Liver (tissue), 9 donors: ENCODE data around the gene B2M. TPM values are rescaled to one million over a fixed set of nuclear protein-coding genes. Genes with fewer than 3 reads are reported as not detected.

Experiments used
- DNase-seq: peaks from one replicate; pipeline ENCODE4 v3.0.0-alpha.2; 2017; ENCODE audit warnings: low spot score
- H3K27ac ChIP-seq, 2 donors: one replicate each; pipeline ENCODE4 v1.7.0; 2013; ENCODE audit warnings: inconsistent platforms in 2 of 2, low read length in 2 of 2, control low read depth in 1 of 2, low read depth in 1 of 2, mild to moderate bottlenecking in 1 of 2
- H3K27me3 ChIP-seq, 4 donors: one replicate each; pipeline versions ENCODE4 v1.6.1 to v1.7.0; 2013; ENCODE audit warnings: low read length in 3 of 4, inconsistent platforms in 1 of 4, mild to moderate bottlenecking in 1 of 4, moderate library complexity in 1 of 4; ENCODE audit not compliant: control insufficient read depth in 4 of 4, insufficient read depth in 4 of 4
- H3K36me3 ChIP-seq, 4 donors: one replicate each; pipeline versions ENCODE4 v1.6.1 to v1.7.0; 2013; ENCODE audit warnings: low read length in 3 of 4, mild to moderate bottlenecking in 3 of 4, low read depth in 1 of 4, moderate library complexity in 1 of 4; ENCODE audit not compliant: control insufficient read depth in 4 of 4, insufficient read depth in 3 of 4
- H3K4me1 ChIP-seq, 4 donors: one replicate each; pipeline versions ENCODE4 v1.6.1 to v1.7.0; 2013; ENCODE audit warnings: low read length in 3 of 4, mild to moderate bottlenecking in 3 of 4, moderate library complexity in 1 of 4; ENCODE audit not compliant: control insufficient read depth in 4 of 4, insufficient read depth in 4 of 4
- H3K4me3 ChIP-seq, 3 donors: one replicate each; pipeline versions ENCODE4 v1.6.1 to v1.7.0; 2013; ENCODE audit warnings: low read length in 3 of 3, control low read depth in 1 of 3, low read depth in 1 of 3, mild to moderate bottlenecking in 1 of 3
- H3K9ac ChIP-seq, 2 donors: one replicate each; pipeline ENCODE4 v1.7.0; 2013; ENCODE audit warnings: low read length in 2 of 2, mild to moderate bottlenecking in 2 of 2, moderate library complexity in 2 of 2, control low read depth in 1 of 2, low read depth in 1 of 2
- H3K9me3 ChIP-seq, 4 donors: one replicate each; pipeline versions ENCODE4 v1.6.1 to v1.7.0; 2013; ENCODE audit warnings: low read length in 3 of 4; ENCODE audit not compliant: control insufficient read depth in 4 of 4
- CTCF ChIP-seq: fragments of 150-350 bp; IDR thresholded peaks from 2 replicates; pipeline ENCODE4 v1.5.1; 2017; ENCODE audit warnings: improper control_type of control experiment, low read depth, low read length; ENCODE audit not compliant: missing input control
- EGR1 ChIP-seq, 2 donors: IDR thresholded peaks; 2 replicates each; pipeline ENCODE4 v1.6.1; 2016 to 2018; ENCODE audit warnings: antibody characterized with exemption in 2 of 2, low read depth in 2 of 2
- FOXA2 ChIP-seq: IDR thresholded peaks from 2 replicates; pipeline ENCODE4 v1.6.1; 2016; ENCODE audit warnings: antibody characterized with exemption
- GABPA ChIP-seq, 2 donors: IDR thresholded peaks in 1 of 2; conservative IDR thresholded peaks in 1 of 2; 2 replicates each; pipeline ENCODE4 v1.6.1; 2016; ENCODE audit warnings: antibody characterized with exemption in 2 of 2, mild to moderate bottlenecking in 1 of 2, moderate library complexity in 1 of 2
- HNF4A ChIP-seq, 2 donors: conservative IDR thresholded peaks; 2 replicates each; pipeline ENCODE4 v1.6.1; 2016; ENCODE audit warnings: antibody characterized with exemption in 2 of 2, mild to moderate bottlenecking in 2 of 2
- JUND ChIP-seq, 2 donors: IDR thresholded peaks; 2 replicates each; pipeline ENCODE4 v1.6.1; 2016; ENCODE audit warnings: antibody characterized with exemption in 2 of 2
- NR2F2 ChIP-seq: IDR thresholded peaks from 2 replicates; pipeline ENCODE4 v1.6.1; 2016; ENCODE audit warnings: antibody characterized with exemption
- REST ChIP-seq: IDR thresholded peaks from 2 replicates; pipeline ENCODE4 v1.6.1; 2016; ENCODE audit warnings: antibody characterized with exemption, mild to moderate bottlenecking
- RXRA ChIP-seq, 2 donors: IDR thresholded peaks; 2 replicates each; pipeline ENCODE4 v1.6.1; 2017 to 2018; ENCODE audit warnings: antibody characterized with exemption in 2 of 2, mild to moderate bottlenecking in 1 of 2
- SP1 ChIP-seq: IDR thresholded peaks from 2 replicates; pipeline ENCODE4 v1.6.1; 2018; ENCODE audit warnings: antibody characterized with exemption, mild to moderate bottlenecking
- TAF1 ChIP-seq: conservative IDR thresholded peaks from 2 replicates; pipeline ENCODE4 v1.6.1; 2016; ENCODE audit warnings: antibody characterized with exemption, mild to moderate bottlenecking
- YY1 ChIP-seq: IDR thresholded peaks from 2 replicates; pipeline ENCODE4 v1.6.1; 2016; ENCODE audit warnings: antibody characterized with exemption, mild to moderate bottlenecking
- WGBS: extraction: QIAGEN DNeasy Blood & Tissue Kit; methylation state at CpG from one replicate; pipeline ENCODE4 v1.1.7; 2013; 5-methylcytosine and 5-hydroxymethylcytosine counted together
- polyA plus RNA-seq, 2 donors: library from polyadenylated mRNA; stranded (reverse) in 1 of 2; unstranded in 1 of 2; fragments of 200-250 nt in 1 of 2; fragments of >200 nt in 1 of 2; fragmentation: Nextera tagmentation in 1 of 2; extraction: Ambion mirVana in 1 of 2; gene quantifications; one replicate each; pipeline versions ENCODE4 v1.2.1 to v1.2.3, GENCODE V29; 2013 to 2015
- total RNA-seq, 2 donors: library from RNA; depleted of rRNA; stranded (reverse); fragments of >200 nt; gene quantifications; one replicate each; pipeline ENCODE4 v1.2.3, GENCODE V29; 2014
- TF ChIP-seq, protein P1 (sequence below): IDR thresholded peaks from 2 replicates; pipeline ENCODE4 v1.6.1; 2016; ENCODE audit warnings: antibody characterized with exemption
- TF ChIP-seq, protein P2 (sequence below): IDR thresholded peaks from 2 replicates; pipeline ENCODE4 v1.6.1; 2016; ENCODE audit warnings: antibody characterized with exemption
- TF ChIP-seq, protein P3 (sequence below): IDR thresholded peaks from 2 replicates; pipeline ENCODE4 v1.6.1; 2016; ENCODE audit warnings: antibody characterized with exemption
- donor health status: healthy.
- donor health status: healthy.
- donor health status: healthy.
- donor health status: healthy.
- donor health status: healthy.

B2M gene
- total and polyA plus RNA-seq, 4 donors = 1,388 to 3,787 (median 2,950) TPM

- Histone ChIP-seq H3K9ac (peak overlapping the region in 1 of 2 donors; percentile 12), H3K27me3 (no peaks in the 10 kb centered on the region), H3K9me3 (no peaks in the 10 kb centered on the region), H3K36me3 (peaks cover 5 to 18% (median 16%) of the 10 kb centered on the region in 4 donors), H3K27ac (no peak overlapping the region), H3K4me1 (peaks cover 0 to 8% (median 5%) of the 10 kb centered on the region in 4 donors), H3K4me3 (no peak overlapping the region)
- no peak for TF ChIP-seq GABPA (IDR thresholded peaks at IDR 0.05 in 1 of 2, conservative IDR thresholded peaks at IDR 0.05 in 1 of 2)
- TF ChIP-seq JUND (IDR thresholded peaks at IDR 0.05) = no peak
- TF ChIP-seq NR2F2 = no peak
- TF ChIP-seq REST = no peak
- TF ChIP-seq TAF1 = no peak
- no peak for TF ChIP-seq EGR1 (IDR thresholded peaks at IDR 0.05; ENCODE audit: low read depth in 2 of 2)
- no peak for TF ChIP-seq FOXA2
- no peak for TF ChIP-seq SP1
- no peak for TF ChIP-seq RXRA (IDR thresholded peaks at IDR 0.05)
- no peak for TF ChIP-seq CTCF
- no peak for DNase-seq
These were observed 49.7 kb upstream of the B2M start for GRCh38 chr15:44661576-44661975.

DNA sequence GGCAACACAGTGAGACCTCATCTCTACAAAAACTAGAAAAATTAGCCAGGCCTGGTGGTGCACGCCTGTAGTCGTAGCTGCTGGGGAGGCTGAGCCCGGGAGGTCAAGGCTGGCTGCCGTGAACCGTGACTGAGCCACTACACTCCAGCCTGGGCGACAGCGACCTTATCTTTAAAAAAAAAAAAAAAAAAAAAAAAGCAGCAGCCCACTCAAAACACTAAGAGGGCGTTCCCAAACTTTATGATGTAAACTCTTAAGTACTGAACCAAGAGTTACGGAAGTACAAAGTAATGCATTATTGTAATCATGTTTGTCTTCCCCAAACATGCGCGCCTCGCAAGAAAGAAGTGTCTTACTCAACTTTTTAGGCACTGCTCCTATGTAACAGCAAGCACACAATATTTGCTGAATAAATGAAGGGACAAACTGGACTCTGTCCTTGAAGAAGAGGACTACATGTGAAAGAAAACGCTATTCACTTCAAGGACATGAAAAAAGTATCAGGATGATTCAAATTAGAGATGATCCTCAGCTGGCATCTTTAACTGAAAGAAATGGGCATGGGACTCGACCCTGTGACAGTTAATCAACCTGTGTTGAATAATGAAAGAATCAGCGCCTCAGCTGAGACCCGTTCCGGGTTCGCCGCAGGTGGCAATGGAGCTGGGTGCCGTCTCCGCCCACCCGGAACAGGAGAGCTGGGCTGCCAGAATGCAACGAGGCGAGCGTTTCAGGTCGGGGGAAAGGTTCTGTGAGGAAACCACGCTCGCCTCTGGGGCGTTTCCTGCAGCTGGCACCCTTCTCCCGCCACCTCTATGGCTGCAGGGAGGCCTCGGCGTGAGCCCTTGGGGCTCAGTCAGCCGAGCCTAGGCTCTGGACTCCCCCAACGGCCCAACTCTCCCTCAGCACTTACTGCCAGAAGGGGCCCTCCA, 48.6 kb upstream of the B2M start:
- WGBS = 3% methylated on average over 34 of the region's 34 CpGs
- Histone ChIP-seq H3K9ac (peak overlapping the region; percentile 81 to 99), H3K36me3 (peaks cover 5 to 11% (median 7%) of the 10 kb centered on the region in 4 donors), H3K27ac (peak overlapping the region; percentile 97 to 98), H3K27me3 (no peaks in the 10 kb centered on the region), H3K4me1 (peaks cover 0 to 8% (median 5%) of the 10 kb centered on the region in 4 donors), H3K9me3 (no peaks in the 10 kb centered on the region), H3K4me3 (peak overlapping the region; percentile 81 to 99 (median 91))
- DNase-seq = peak; percentile 65
- TF ChIP-seq RXRA (IDR thresholded peaks at IDR 0.05) = peak in 1 of 2 donors; percentile 35
- no peak for TF ChIP-seq GABPA (IDR thresholded peaks at IDR 0.05 in 1 of 2, conservative IDR thresholded peaks at IDR 0.05 in 1 of 2)
- peak; percentile 1 to 20 for TF ChIP-seq HNF4A (conservative IDR thresholded peaks at IDR 0.05)
- no peak for TF ChIP-seq YY1
- no peak for TF ChIP-seq CTCF
- TF ChIP-seq, protein P1, sequence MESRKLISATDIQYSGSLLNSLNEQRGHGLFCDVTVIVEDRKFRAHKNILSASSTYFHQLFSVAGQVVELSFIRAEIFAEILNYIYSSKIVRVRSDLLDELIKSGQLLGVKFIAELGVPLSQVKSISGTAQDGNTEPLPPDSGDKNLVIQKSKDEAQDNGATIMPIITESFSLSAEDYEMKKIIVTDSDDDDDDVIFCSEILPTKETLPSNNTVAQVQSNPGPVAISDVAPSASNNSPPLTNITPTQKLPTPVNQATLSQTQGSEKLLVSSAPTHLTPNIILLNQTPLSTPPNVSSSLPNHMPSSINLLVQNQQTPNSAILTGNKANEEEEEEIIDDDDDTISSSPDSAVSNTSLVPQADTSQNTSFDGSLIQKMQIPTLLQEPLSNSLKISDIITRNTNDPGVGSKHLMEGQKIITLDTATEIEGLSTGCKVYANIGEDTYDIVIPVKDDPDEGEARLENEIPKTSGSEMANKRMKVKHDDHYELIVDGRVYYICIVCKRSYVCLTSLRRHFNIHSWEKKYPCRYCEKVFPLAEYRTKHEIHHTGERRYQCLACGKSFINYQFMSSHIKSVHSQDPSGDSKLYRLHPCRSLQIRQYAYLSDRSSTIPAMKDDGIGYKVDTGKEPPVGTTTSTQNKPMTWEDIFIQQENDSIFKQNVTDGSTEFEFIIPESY = no peak
- TF ChIP-seq REST = peak; percentile 59
- no peak for TF ChIP-seq SP1
- peak in 1 of 2 donors; percentile 7 for TF ChIP-seq JUND (IDR thresholded peaks at IDR 0.05)
- TF ChIP-seq, protein P2, sequence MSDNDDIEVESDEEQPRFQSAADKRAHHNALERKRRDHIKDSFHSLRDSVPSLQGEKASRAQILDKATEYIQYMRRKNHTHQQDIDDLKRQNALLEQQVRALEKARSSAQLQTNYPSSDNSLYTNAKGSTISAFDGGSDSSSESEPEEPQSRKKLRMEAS = peak; percentile 10
- TF ChIP-seq, protein P3, sequence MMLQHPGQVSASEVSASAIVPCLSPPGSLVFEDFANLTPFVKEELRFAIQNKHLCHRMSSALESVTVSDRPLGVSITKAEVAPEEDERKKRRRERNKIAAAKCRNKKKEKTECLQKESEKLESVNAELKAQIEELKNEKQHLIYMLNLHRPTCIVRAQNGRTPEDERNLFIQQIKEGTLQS = no peak
- TF ChIP-seq EGR1 (IDR thresholded peaks at IDR 0.05; ENCODE audit: low read depth in 2 of 2) = no peak
